Left lung (tissue), 10 donors: ENCODE data around the gene TICAM2. TPM values are rescaled to one million over a fixed set of nuclear protein-coding genes. Genes with fewer than 3 reads are reported as not detected.

Experiments used
- ATAC-seq: fragments of 200-7000 bp; cut with Tn5 transposase; one replicate; pipeline ENCODE4 v1.9.1; 2020; ENCODE audit warnings: moderate library complexity
- DNase-seq, 4 donors: peaks; one replicate each; pipeline ENCODE4 v3.0.0-alpha.2; 2013 to 2020
- H3K27ac ChIP-seq, 2 donors: fragments of 200-600 bp; sonication (generic) in 1 of 2; one replicate each; pipeline versions ENCODE4 v1.5.0 to v1.8.0; 2020 to 2021
- H3K27me3 ChIP-seq, 2 donors: fragments of 200-600 bp; sonication (generic) in 1 of 2; one replicate each; pipeline versions ENCODE4 v1.5.0 to v1.8.0; 2020 to 2021
- H3K36me3 ChIP-seq, 2 donors: fragments of 200-600 bp; sonication (generic) in 1 of 2; one replicate each; pipeline versions ENCODE4 v1.5.0 to v1.8.0; 2020 to 2021
- H3K4me1 ChIP-seq, 2 donors: fragments of 200-600 bp; one replicate each; pipeline ENCODE4 v1.8.0; 2021
- H3K4me3 ChIP-seq, 2 donors: fragments of 200-600 bp; sonication (generic) in 1 of 2; one replicate each; pipeline versions ENCODE4 v1.5.0 to v1.8.0; 2020 to 2021; ENCODE audit warnings: mild to moderate bottlenecking in 1 of 2
- H3K9me3 ChIP-seq, 2 donors: fragments of 200-600 bp; sonication (generic) in 1 of 2; one replicate each; pipeline versions ENCODE4 v1.5.0 to v1.8.0; 2020 to 2021
- intact Hi-C, 2 donors: fragments of 100-400 bp; cut with DNase I; formaldehyde crosslinking; loops; one replicate each; pipeline versions ENCODE4 v1.11.2 to v1.14.2; 2022
- polyA plus RNA-seq, 6 donors: library from polyadenylated mRNA; unstranded; fragments of 120-200 nt; gene quantifications; one replicate each; pipeline ENCODE4 v1.2.1, GENCODE V29; 2013; ENCODE audit not compliant: insufficient read length in 6 of 6
- total RNA-seq, 2 donors: library from RNA; stranded (reverse); fragmentation: NEBNext Ultra II Directional; extraction: Animal tissue kit (Norgen Biotek cat#: 25700); gene quantifications; one replicate each; pipeline ENCODE4 v1.2.1, GENCODE V29; 2021
- TF ChIP-seq, protein P1 (sequence below), 2 donors: fragments of 200-600 bp; sonication (generic) in 1 of 2; IDR thresholded peaks; one replicate each; pipeline versions ENCODE4 v1.5.0 to v1.8.0; 2021; ENCODE audit warnings: antibody characterized with exemption in 2 of 2
- donor health status: DM: no; HTN: yes; CAD: no.
- donor health status: DM: no; HTN: no; CAD: no.

The TICAM2 gene
- total and polyA plus RNA-seq, 8 donors = 3.2 to 8.6 (median 6.4) TPM

DNA sequence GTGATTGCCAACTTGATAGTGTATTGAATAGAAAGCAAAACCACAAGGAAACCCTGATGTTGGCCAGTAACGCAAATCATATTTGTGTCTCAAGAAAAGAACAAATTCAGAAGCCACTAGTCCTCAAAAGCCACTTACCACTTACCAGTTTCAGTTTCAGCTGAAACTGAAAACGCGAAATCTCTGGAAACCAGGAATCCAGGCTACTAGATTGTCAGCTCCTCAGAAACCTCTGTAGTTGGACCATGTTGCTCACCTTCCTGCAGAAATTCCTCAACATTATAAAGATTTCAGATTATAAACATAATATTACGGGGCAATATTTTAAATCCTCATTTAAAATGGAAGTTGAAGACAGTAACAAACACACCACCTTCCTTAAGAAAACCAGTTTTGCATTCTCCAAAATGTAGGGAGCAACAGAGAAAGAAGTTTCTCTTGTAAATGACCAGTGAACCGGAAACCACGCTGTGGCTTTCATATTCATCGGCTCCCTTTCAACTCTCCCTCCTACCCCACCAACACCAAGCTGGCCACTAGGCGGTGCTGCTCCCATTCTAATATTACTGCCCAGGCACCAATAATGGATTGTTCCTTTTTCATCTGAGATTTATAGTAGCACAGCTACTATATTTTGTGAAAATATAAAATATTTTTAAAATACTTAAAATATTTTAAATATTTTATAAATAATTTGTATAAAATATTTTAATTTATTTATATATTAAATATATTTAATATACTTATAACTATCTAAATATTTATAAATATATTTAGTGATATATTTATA, 32.3 kb upstream of the TICAM2 start:
- Histone ChIP-seq H3K4me1 (peaks cover 2 to 9% of the 10 kb centered on the region in 2 donors), H3K36me3 (no peaks in the 10 kb centered on the region), H3K27ac (peak overlapping the region; percentile 79), H3K27me3 (no peaks in the 10 kb centered on the region), H3K4me3 (peak overlapping the region; percentile 14 to 30), H3K9me3 (no peaks in the 10 kb centered on the region)
- DNase-seq (peak; percentile 85 to 92 (median 89)), ATAC-seq (peak; percentile 100)
- intact Hi-C loops = no loop called here
- TF ChIP-seq, protein P1, sequence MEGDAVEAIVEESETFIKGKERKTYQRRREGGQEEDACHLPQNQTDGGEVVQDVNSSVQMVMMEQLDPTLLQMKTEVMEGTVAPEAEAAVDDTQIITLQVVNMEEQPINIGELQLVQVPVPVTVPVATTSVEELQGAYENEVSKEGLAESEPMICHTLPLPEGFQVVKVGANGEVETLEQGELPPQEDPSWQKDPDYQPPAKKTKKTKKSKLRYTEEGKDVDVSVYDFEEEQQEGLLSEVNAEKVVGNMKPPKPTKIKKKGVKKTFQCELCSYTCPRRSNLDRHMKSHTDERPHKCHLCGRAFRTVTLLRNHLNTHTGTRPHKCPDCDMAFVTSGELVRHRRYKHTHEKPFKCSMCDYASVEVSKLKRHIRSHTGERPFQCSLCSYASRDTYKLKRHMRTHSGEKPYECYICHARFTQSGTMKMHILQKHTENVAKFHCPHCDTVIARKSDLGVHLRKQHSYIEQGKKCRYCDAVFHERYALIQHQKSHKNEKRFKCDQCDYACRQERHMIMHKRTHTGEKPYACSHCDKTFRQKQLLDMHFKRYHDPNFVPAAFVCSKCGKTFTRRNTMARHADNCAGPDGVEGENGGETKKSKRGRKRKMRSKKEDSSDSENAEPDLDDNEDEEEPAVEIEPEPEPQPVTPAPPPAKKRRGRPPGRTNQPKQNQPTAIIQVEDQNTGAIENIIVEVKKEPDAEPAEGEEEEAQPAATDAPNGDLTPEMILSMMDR (IDR thresholded peaks at IDR 0.05) = peak; percentile 86 to 94

DNA sequence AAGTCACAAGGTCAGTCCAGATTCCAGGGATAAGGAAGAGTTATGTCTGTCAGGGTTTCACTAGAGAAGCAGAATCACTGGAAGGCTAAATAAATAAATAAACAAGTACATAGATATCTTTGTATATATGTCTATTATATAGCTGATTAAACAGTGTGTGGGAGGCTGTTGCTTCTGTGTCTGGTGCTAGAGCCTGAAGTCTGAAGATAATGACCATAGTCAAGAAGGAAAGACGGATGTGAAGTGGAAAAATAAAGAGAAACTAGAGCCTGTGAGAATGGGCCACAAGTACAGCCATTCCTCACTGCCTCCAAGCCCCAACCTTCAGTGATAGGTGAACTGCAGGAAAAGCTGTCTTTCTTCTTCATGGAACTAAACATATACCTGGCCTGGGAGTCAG, 27.6 kb upstream of the TICAM2 start:
- Histone ChIP-seq H3K27ac (no peak overlapping the region), H3K36me3 (no peaks in the 10 kb centered on the region), H3K27me3 (no peaks in the 10 kb centered on the region), H3K4me1 (peaks cover 2 to 17% of the 10 kb centered on the region in 2 donors), H3K9me3 (no peaks in the 10 kb centered on the region), H3K4me3 (no peak overlapping the region)
- TF ChIP-seq, protein P1 (IDR thresholded peaks at IDR 0.05) = no peak
- DNase-seq = no peak
- intact Hi-C loops = no loop called here
- no peak for ATAC-seq

DNA sequence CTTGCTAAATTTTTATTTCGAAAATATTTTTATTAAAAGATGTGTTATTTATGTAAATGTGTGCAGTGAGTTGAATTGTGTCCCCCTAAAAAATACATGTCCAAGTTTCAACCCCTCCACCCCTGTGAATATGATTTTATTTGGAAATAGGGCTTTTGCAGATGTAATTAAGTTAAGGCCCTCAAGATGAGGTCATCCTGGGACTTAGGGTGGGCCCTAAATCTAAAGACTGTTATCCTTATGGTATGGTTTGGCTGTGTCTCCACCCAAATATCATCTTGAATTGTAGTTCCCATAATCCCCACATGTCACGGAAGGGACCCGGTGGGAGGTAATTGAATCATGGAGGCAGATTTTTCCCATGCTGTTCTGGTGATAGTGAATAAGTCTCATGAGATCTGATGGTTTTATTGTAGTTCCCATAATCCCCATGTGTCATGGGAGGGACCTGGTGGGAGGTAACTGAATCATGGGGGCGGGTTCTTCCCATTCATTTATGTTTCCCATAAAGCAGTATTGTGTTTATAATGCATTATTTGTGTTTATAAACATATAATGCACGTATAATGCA, 25.1 kb upstream of the TICAM2 start:
- intact Hi-C loops = no loop called here
- ATAC-seq (no peak), DNase-seq (no peak)
- Histone ChIP-seq H3K4me3 (no peak overlapping the region), H3K27ac (no peak overlapping the region), H3K9me3 (no peaks in the 10 kb centered on the region), H3K4me1 (peaks cover 13 to 33% of the 10 kb centered on the region in 2 donors), H3K27me3 (no peaks in the 10 kb centered on the region), H3K36me3 (no peaks in the 10 kb centered on the region)
- TF ChIP-seq, protein P1 (IDR thresholded peaks at IDR 0.05) = no peak

DNA sequence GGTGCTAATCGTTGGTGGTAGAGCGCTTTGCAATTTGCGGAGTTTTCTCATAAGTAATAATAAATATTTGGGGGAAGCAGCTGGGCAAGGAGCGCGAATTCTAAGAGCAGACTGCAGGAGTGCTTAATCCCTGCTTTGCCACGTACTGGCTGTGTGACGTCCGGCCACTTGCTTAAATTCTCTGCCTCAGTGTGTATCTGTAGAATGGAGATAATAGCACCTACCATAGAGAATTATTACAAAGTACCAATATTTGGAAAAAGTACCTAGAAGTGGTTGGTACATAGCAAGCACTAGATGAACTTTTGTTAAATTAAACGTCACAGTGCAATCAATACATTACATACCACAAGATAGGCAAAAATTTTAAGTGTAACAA, 24.2 kb upstream of the TICAM2 start:
- ATAC-seq (peak; percentile 45), DNase-seq (no peak)
- intact Hi-C loops = no loop called here
- no peaks in the 10 kb centered on the region for H3K27me3 ChIP-seq
- H3K27ac ChIP-seq = peak overlapping the region; percentile 92 to 93
- H3K9me3 ChIP-seq = no peaks in the 10 kb centered on the region
- TF ChIP-seq, protein P1 (IDR thresholded peaks at IDR 0.05) = no peak
- H3K4me1 ChIP-seq = peaks cover 13 to 43% of the 10 kb centered on the region in 2 donors
- no peaks in the 10 kb centered on the region for H3K36me3 ChIP-seq
- H3K4me3 ChIP-seq = peak overlapping the region; percentile 87 to 95
